ENCODE data around the gene TMC1. TPM values are rescaled to one million over a fixed set of nuclear protein-coding genes. Genes with fewer than 3 reads are reported as not detected.
"Not testable (repeated sequence)": the region's sequence is repeated elsewhere in the genome, so short reads cannot be mapped to it uniquely, and the experiment has no call there.

The TMC1 gene
- total RNA-seq, 3 donors from 2014 or later = 0.17 to 0.77 (median 0.19) TPM

DNA sequence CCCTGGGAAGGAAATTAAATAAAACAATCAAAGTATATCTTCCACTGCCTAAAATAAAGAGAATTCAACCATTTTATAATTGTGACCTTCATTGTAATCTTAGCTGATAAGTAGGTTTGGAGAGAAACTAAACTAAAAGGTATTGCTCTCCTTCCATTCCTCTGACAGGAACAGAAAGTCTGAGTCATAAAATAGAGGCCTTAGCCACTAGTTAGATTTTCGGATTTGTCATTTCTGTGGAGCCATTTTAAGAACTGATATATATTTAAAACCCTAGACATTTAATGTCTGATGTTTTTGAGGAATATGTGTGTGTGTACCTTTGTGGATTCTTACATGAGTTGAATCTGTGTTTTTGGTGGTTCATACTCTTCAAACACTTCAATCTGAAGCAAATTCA, 11.8 kb upstream of the TMC1 start:
- ATAC-seq (no peak), DNase-seq (no peak)
- TF ChIP-seq CTCF (IDR thresholded peaks at IDR 0.05) = no peak
- H3K9me3 ChIP-seq = no peaks in the 10 kb centered on the region
- H3K4me3 ChIP-seq = no peak overlapping the region
- intact Hi-C loops (cut with DNase I, micrococcal nuclease) = no loop called here
- H3K4me1 ChIP-seq (ENCODE audit: low read depth) = no peaks in the 10 kb centered on the region
- H3K36me3 ChIP-seq (ENCODE audit: low read depth) = no peaks in the 10 kb centered on the region

GRCh38 chr9:72521011-72521410, 397 bp upstream of the TMC1 start:
- ATAC-seq; H3K4me3 ChIP-seq; H3K4me1 ChIP-seq (ENCODE audit: low read depth); DNase-seq; intact Hi-C loops (cut with DNase I, micrococcal nuclease); H3K36me3 ChIP-seq (ENCODE audit: low read depth); H3K9me3 ChIP-seq: not testable (repeated sequence)

- DNase-seq (peak in 1 of 3 donors; percentile 34), ATAC-seq (peak; percentile 91)
- H3K36me3 ChIP-seq (ENCODE audit: low read depth) = no peaks in the 10 kb centered on the region
- H3K9me3 ChIP-seq = no peaks in the 10 kb centered on the region
- H3K4me1 ChIP-seq (ENCODE audit: low read depth) = peaks cover 15% of the 10 kb centered on the region
- no peak for TF ChIP-seq CTCF (IDR thresholded peaks at IDR 0.05)
- intact Hi-C loops (cut with DNase I, micrococcal nuclease) = no loop called here
- no peak overlapping the region for H3K4me3 ChIP-seq
Observed at GRCh38 chr9:72524820-72525540, 3.6 kb downstream of the TMC1 start.

- Histone ChIP-seq H3K4me1 (ENCODE audit: low read depth) (peaks cover 15% of the 10 kb centered on the region), H3K36me3 (ENCODE audit: low read depth) (no peaks in the 10 kb centered on the region), H3K9me3 (no peaks in the 10 kb centered on the region), H3K4me3 (no peak overlapping the region)
- DNase-seq (peak; percentile 57 to 81 (median 69)), ATAC-seq (peak; percentile 88)
- intact Hi-C loops (cut with DNase I, micrococcal nuclease) = no loop called here
- TF ChIP-seq CTCF (IDR thresholded peaks at IDR 0.05) = no peak
Observed at GRCh38 chr9:72526901-72527800, 5.7 kb downstream of the TMC1 start.

- no peaks in the 10 kb centered on the region for H3K9me3 ChIP-seq
- TF ChIP-seq CTCF (IDR thresholded peaks at IDR 0.05) = no peak
- H3K4me3 ChIP-seq = no peak overlapping the region
- intact Hi-C loops (cut with DNase I, micrococcal nuclease) = no loop called here
- H3K4me1 ChIP-seq (ENCODE audit: low read depth) = peaks cover 15% of the 10 kb centered on the region
- DNase-seq (no peak), ATAC-seq (no peak)
- H3K36me3 ChIP-seq (ENCODE audit: low read depth) = no peaks in the 10 kb centered on the region
Observed at GRCh38 chr9:72527801-72528195, 6.4 kb downstream of the TMC1 start.

- ATAC-seq (no peak), DNase-seq (no peak)
- Histone ChIP-seq H3K4me3 (no peak overlapping the region), H3K4me1 (ENCODE audit: low read depth) (peaks cover 15% of the 10 kb centered on the region), H3K9me3 (no peaks in the 10 kb centered on the region), H3K36me3 (ENCODE audit: low read depth) (no peaks in the 10 kb centered on the region)
- intact Hi-C loops (cut with DNase I, micrococcal nuclease) = no loop called here
- no peak for TF ChIP-seq CTCF (IDR thresholded peaks at IDR 0.05)
Observed at GRCh38 chr9:72529531-72529930, 8.1 kb downstream of the TMC1 start.
